Heart right ventricle (tissue), 16 donors: ENCODE data around the gene CD81. TPM values are rescaled to one million over a fixed set of nuclear protein-coding genes. Genes with fewer than 3 reads are reported as not detected.
"Not testable (repeated sequence)": the region's sequence is repeated elsewhere in the genome, so short reads cannot be mapped to it uniquely, and the experiment has no call there.

ENCODE experiments used
- ATAC-seq, 8 donors: fragments of 200-7000 bp; cut with Tn5 transposase; one replicate each; pipeline ENCODE4 v1.9.1; 2020; ENCODE audit warnings: mild to moderate bottlenecking in 8 of 8, moderate library complexity in 8 of 8, moderate number of reproducible peaks in 1 of 8
- DNase-seq, 2 donors: peaks; one replicate each; pipeline ENCODE4 v3.0.0-alpha.2; 2020
- H3K27ac ChIP-seq, 10 donors: fragments of 200-600 bp; sonication (generic) in 2 of 10; one replicate each; pipeline versions ENCODE4 v1.5.0 to v1.8.0; 2020 to 2022; ENCODE audit warnings: mild to moderate bottlenecking in 3 of 10
- H3K27me3 ChIP-seq, 7 donors: fragments of 200-600 bp; one replicate each; pipeline ENCODE4 v1.8.0; 2021 to 2022; ENCODE audit warnings: mild to moderate bottlenecking in 2 of 7
- H3K36me3 ChIP-seq, 9 donors: fragments of 200-600 bp; sonication (generic) in 1 of 9; one replicate each; pipeline versions ENCODE4 v1.5.0 to v1.8.0; 2020 to 2022; ENCODE audit warnings: mild to moderate bottlenecking in 2 of 9
- H3K4me1 ChIP-seq, 9 donors: fragments of 200-600 bp; sonication (generic) in 1 of 9; one replicate each; pipeline versions ENCODE4 v1.5.0 to v1.8.0; 2020 to 2022; ENCODE audit warnings: mild to moderate bottlenecking in 4 of 9
- H3K4me3 ChIP-seq, 10 donors: fragments of 200-600 bp; sonication (generic) in 2 of 10; one replicate each; pipeline versions ENCODE4 v1.5.0 to v1.8.0; 2020 to 2022; ENCODE audit warnings: mild to moderate bottlenecking in 7 of 10, moderate library complexity in 2 of 10
- H3K9me3 ChIP-seq, 11 donors: fragments of 200-600 bp in 10 of 11; sonication (generic) in 2 of 11; one replicate each; pipeline versions ENCODE4 v1.5.0 to v1.8.0; 2013 to 2022; ENCODE audit warnings: mild to moderate bottlenecking in 2 of 11, control low read depth in 1 of 11, moderate library complexity in 1 of 11
- CTCF ChIP-seq, 9 donors: fragments of 200-600 bp; sonication (generic) in 2 of 9; IDR thresholded peaks; one replicate each; pipeline versions ENCODE4 v1.5.0 to v1.8.0; 2021 to 2022; ENCODE audit warnings: antibody characterized with exemption in 9 of 9, mild to moderate bottlenecking in 5 of 9, moderate library complexity in 1 of 9
- WGBS, 2 donors: extraction: QIAGEN DNeasy Blood & Tissue Kit; methylation state at CpG; one replicate each; pipeline ENCODE4 v1.1.7; 2013; ENCODE audit warnings: inconsistent platforms in 1 of 2; 5-methylcytosine and 5-hydroxymethylcytosine counted together
- intact Hi-C, 10 donors: fragments of 100-400 bp; cut with DNase I; formaldehyde crosslinking; loops; one replicate each; pipeline versions ENCODE4 v1.11.1 to v1.14.2; 2022
- polyA plus RNA-seq, 2 donors: library from polyadenylated mRNA; stranded (reverse); fragments of 200-250 nt; gene quantifications; one replicate each; pipeline ENCODE4 v1.2.3, GENCODE V29; 2013
- total RNA-seq, 10 donors: library from RNA; stranded (reverse); fragmentation: NEBNext Ultra II Directional in 3 of 10; extraction: Animal tissue kit (Norgen Biotek cat#: 25700) in 3 of 10; gene quantifications; one replicate each; pipeline versions ENCODE4 v1.2.1 to v1.2.4, GENCODE V29; 2021 to 2023
- donor health status: Arrhythmogenic right ventricular cardiomyopathy.
- donor health status: ischemic (EF 13 %, LVEDD 7.1; RV severe dilation, severe dysfunction).
- donor health status: healthy with polysubstance abuse.
- donor health status: DM: no; HTN: yes; CAD: no.
- donor health status: DM: no; HTN: no; CAD: no.
- donor health status: ischemic (EF 25% LVEDD 6.9; RV normal size, moderate dysfunction).
- donor health status: ischemic (EF 25% LVEDD 5.7; RV mildly dilated, moderate dysfunction).
- donor health status: healthy.
- donor health status: DM: yes; HTN: yes; CAD: no.
- donor health status: Ischemic cardiomyopathy.
- donor health status: ischemic (EF 35%, LVEDD 5.7; RV mildly dilated, moderate dysfunction).
- donor health status: nonischemic (EF 11% LVEDD 7.7; RV severe dilation, severe dysfunction).
- donor health status: DM: yes; HTN: yes; CAD: no.
- donor health status: PGD.
- donor health status: ischemic (EF 29% LVEDD 5.4; RV normal size, mild dysfunction).
- donor health status: nonischemic (EF 23%, LVEDD 6.1; RV moderate dilation, normal function).

The CD81 gene
- total and polyA plus RNA-seq, 12 donors: 346 to 959 (median 513) TPM

GRCh38 chr11:2338760-2339159 lies 38.4 kb upstream of the CD81 start:
- ATAC-seq, intact Hi-C loops, H3K9me3 ChIP-seq, H3K4me3 ChIP-seq, H3K36me3 ChIP-seq, H3K27ac ChIP-seq, H3K4me1 ChIP-seq, DNase-seq, H3K27me3 ChIP-seq: not testable (repeated sequence)
- TF ChIP-seq CTCF (IDR thresholded peaks at IDR 0.05): peak in 1 of 9 donors; percentile 6
- WGBS, 2 donors: 84 to 85% methylated on average over 8 of the region's 8 CpGs

GRCh38 chr11:2342557-2342956 lies 34.6 kb upstream of the CD81 start:
- DNase-seq: no peak
- Histone ChIP-seq H3K4me1 (no peaks in the 10 kb centered on the region), H3K27ac (no peak overlapping the region), H3K9me3 (peaks cover 0 to 7% (median 0%) of the 10 kb centered on the region in 11 donors), H3K27me3 (no peaks in the 10 kb centered on the region), H3K4me3 (no peak overlapping the region), H3K36me3 (no peaks in the 10 kb centered on the region)
- ATAC-seq: no peak
- intact Hi-C loops: no loop called here
- WGBS, 2 donors: 94 to 95% methylated on average over 3 of the region's 3 CpGs
- no peak for TF ChIP-seq CTCF (IDR thresholded peaks at IDR 0.05)

- H3K27ac ChIP-seq: no peak overlapping the region
- no peaks in the 10 kb centered on the region for H3K36me3 ChIP-seq
- TF ChIP-seq CTCF (IDR thresholded peaks at IDR 0.05): no peak
- ATAC-seq (no peak), DNase-seq (no peak)
- H3K4me3 ChIP-seq: no peak overlapping the region
- H3K4me1 ChIP-seq: no peaks in the 10 kb centered on the region
- H3K27me3 ChIP-seq: no peaks in the 10 kb centered on the region
- intact Hi-C loops: no loop called here
- WGBS, 2 donors: 74 to 98% methylated on average over 5 of the region's 5 CpGs
- H3K9me3 ChIP-seq: peaks cover 0 to 7% (median 0%) of the 10 kb centered on the region in 11 donors
Measured at GRCh38 chr11:2342981-2343380, 34.1 kb upstream of the CD81 start.

- no peak for ATAC-seq
- TF ChIP-seq CTCF (IDR thresholded peaks at IDR 0.05): no peak
- no peak overlapping the region for H3K4me3 ChIP-seq
- H3K27ac ChIP-seq: no peak overlapping the region
- H3K36me3 ChIP-seq: no peaks in the 10 kb centered on the region
- H3K4me1 ChIP-seq: no peaks in the 10 kb centered on the region
- intact Hi-C loops: no loop called here
- H3K27me3 ChIP-seq: no peaks in the 10 kb centered on the region
- 86 to 91% methylated on average over 4 of the region's 4 CpGs for whole genome bisulfite sequencing, 2 donors
- DNase-seq: no peak
- peaks cover 0 to 7% (median 0%) of the 10 kb centered on the region in 11 donors for H3K9me3 ChIP-seq
Measured at GRCh38 chr11:2343502-2343901, 33.6 kb upstream of the CD81 start.
